ENCODE measurements around the gene TMEM263.

DNA sequence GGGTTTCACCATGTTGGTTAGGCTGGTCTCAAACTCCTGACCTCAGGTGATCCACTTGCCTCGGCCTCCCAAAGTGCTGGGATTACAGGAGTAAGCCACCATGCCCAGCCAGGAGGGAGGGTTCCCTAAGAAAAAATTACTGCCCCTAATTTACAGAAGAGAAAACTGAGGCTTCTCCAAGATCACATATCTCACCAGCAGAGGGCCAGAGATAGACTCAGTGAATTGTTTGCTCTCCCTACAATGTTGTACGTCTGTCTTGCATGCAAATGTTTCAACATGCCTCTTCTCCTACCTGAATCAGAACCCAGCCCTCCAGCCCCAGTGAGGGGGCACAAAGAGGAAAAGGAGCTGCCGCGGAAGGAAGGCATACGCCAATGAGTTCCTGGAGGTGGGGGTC lies 48.3 kb upstream of the TMEM263 start:
- no peak for TF ChIP-seq POLR2A (IDR thresholded peaks at IDR 0.05)
- TF ChIP-seq, protein P1, sequence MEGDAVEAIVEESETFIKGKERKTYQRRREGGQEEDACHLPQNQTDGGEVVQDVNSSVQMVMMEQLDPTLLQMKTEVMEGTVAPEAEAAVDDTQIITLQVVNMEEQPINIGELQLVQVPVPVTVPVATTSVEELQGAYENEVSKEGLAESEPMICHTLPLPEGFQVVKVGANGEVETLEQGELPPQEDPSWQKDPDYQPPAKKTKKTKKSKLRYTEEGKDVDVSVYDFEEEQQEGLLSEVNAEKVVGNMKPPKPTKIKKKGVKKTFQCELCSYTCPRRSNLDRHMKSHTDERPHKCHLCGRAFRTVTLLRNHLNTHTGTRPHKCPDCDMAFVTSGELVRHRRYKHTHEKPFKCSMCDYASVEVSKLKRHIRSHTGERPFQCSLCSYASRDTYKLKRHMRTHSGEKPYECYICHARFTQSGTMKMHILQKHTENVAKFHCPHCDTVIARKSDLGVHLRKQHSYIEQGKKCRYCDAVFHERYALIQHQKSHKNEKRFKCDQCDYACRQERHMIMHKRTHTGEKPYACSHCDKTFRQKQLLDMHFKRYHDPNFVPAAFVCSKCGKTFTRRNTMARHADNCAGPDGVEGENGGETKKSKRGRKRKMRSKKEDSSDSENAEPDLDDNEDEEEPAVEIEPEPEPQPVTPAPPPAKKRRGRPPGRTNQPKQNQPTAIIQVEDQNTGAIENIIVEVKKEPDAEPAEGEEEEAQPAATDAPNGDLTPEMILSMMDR (IDR thresholded peaks at IDR 0.05 in 4 of 5, conservative IDR thresholded peaks at IDR 0.05 in 1 of 5): no peak

All from gastrocnemius medialis (tissue), 4 donors.